ENCODE data around the gene LY6G6C.

Gene LY6G6C

GRCh38 chr6:31739639-31740396, 18.3 kb upstream of the LY6G6C start, which contains the start of gene MSH5:
TSS of gene MSH5 (plus strand) at chr6:31740005. CDS start at chr6:31740467, 462 bp downstream.
- H3K27ac ChIP-seq (ENCODE audit: low read depth, low read length), result peak within 1 kb of the TSS; percentile 73
- H3K56ac ChIP-seq (ENCODE audit: low read length), result peak within 1 kb of the TSS; percentile 96
- no peaks in the 10 kb centered on the region for H3K79me1 ChIP-seq (ENCODE audit: low read length)
- H3K4me1 ChIP-seq (ENCODE audit: control insufficient read depth, low read depth, low read length), result peaks cover 18% of the 10 kb centered on the region
- H3K23ac ChIP-seq (ENCODE audit: low read length), result peak within 1 kb of the TSS; percentile 90
- peaks cover 15% of the 10 kb centered on the region for H3K79me2 ChIP-seq (ENCODE audit: control insufficient read depth, insufficient read depth, low read length)
- H3K9ac ChIP-seq (ENCODE audit: low read length), result peak within 1 kb of the TSS; percentile 89
- no CpG with 5 or more reads among the region's 58 CpGs for WGBS (ENCODE audit: extremely low coverage, insufficient coverage, low lambda C conversion rate)
- H3K18ac ChIP-seq (ENCODE audit: low read length), result peak within 1 kb of the TSS; percentile 53
- H3K4me2 ChIP-seq (ENCODE audit: low read length), result peak within 1 kb of the TSS; percentile 77
- H4K5ac ChIP-seq (ENCODE audit: low read length), result no peak within 1 kb of the TSS
- H3K27me3 ChIP-seq (ENCODE audit: insufficient read depth, low read length, poor library complexity), result no peaks in the 10 kb centered on the region
- peak within 1 kb of the TSS; percentile 95 for H3K4ac ChIP-seq (ENCODE audit: low read depth, low read length)
- H3K36me3 ChIP-seq (ENCODE audit: control insufficient read depth, insufficient read depth, low read length), result no peaks in the 10 kb centered on the region
- H3K4me3 ChIP-seq (ENCODE audit: low read length), result peak within 1 kb of the TSS; percentile 37
- H2BK15ac ChIP-seq (replicated peaks; ENCODE audit: low read depth), result peak within 1 kb of the TSS; percentile 14
- peak; percentile 100 for DNase-seq
- H4K8ac ChIP-seq (ENCODE audit: low read depth, low read length), result no peak within 1 kb of the TSS
- peak within 1 kb of the TSS; percentile 7 for H2BK120ac ChIP-seq (ENCODE audit: low read depth, low read length)
- peak within 1 kb of the TSS; percentile 69 for H2BK5ac ChIP-seq (ENCODE audit: low read length)
- H2AK5ac ChIP-seq (ENCODE audit: low read length), result peak within 1 kb of the TSS; percentile 72

- peaks cover 11% of the 10 kb centered on the region for H3K79me1 ChIP-seq (ENCODE audit: low read length)
- H4K5ac ChIP-seq (ENCODE audit: low read length), result no peak overlapping the region
- peak overlapping the region; percentile 86 for H3K56ac ChIP-seq (ENCODE audit: low read length)
- peak; percentile 80 for DNase-seq
- peak overlapping the region; percentile 71 for H2AK5ac ChIP-seq (ENCODE audit: low read length)
- peaks cover 7% of the 10 kb centered on the region for H3K36me3 ChIP-seq (ENCODE audit: control insufficient read depth, insufficient read depth, low read length)
- no peak overlapping the region for H4K8ac ChIP-seq (ENCODE audit: low read depth, low read length)
- H2BK15ac ChIP-seq (replicated peaks; ENCODE audit: low read depth), result peak overlapping the region; percentile 67
- H3K9ac ChIP-seq (ENCODE audit: low read length), result peak overlapping the region; percentile 34
- H3K27ac ChIP-seq (ENCODE audit: low read depth, low read length), result peak overlapping the region; percentile 42
- H3K4me1 ChIP-seq (ENCODE audit: control insufficient read depth, low read depth, low read length), result peaks cover 25% of the 10 kb centered on the region
- H3K79me2 ChIP-seq (ENCODE audit: control insufficient read depth, insufficient read depth, low read length), result peaks cover 28% of the 10 kb centered on the region
- no peaks in the 10 kb centered on the region for H3K27me3 ChIP-seq (ENCODE audit: insufficient read depth, low read length, poor library complexity)
- H3K4me2 ChIP-seq (ENCODE audit: low read length), result no peak overlapping the region
- H3K4ac ChIP-seq (ENCODE audit: low read depth, low read length), result peak overlapping the region; percentile 73
- peak overlapping the region; percentile 7 for H2BK120ac ChIP-seq (ENCODE audit: low read depth, low read length)
- H3K23ac ChIP-seq (ENCODE audit: low read length), result no peak overlapping the region
- no CpG with 5 or more reads among the region's 6 CpGs for WGBS (ENCODE audit: extremely low coverage, insufficient coverage, low lambda C conversion rate)
- peak overlapping the region; percentile 46 for H2BK5ac ChIP-seq (ENCODE audit: low read length)
- H3K18ac ChIP-seq (ENCODE audit: low read length), result peak overlapping the region; percentile 53
- no peak overlapping the region for H3K4me3 ChIP-seq (ENCODE audit: low read length)
These were observed 16.7 kb upstream of the LY6G6C start for GRCh38 chr6:31737991-31738979.

- peak; percentile 68 for DNase-seq
- Histone ChIP-seq H3K79me2 (ENCODE audit: control insufficient read depth, insufficient read depth, low read length) (peaks cover 28% of the 10 kb centered on the region), H3K18ac (ENCODE audit: low read length) (peak overlapping the region; percentile 53), H3K23ac (ENCODE audit: low read length) (no peak overlapping the region), H3K79me1 (ENCODE audit: low read length) (peaks cover 11% of the 10 kb centered on the region), H3K4me1 (ENCODE audit: control insufficient read depth, low read depth, low read length) (peaks cover 25% of the 10 kb centered on the region), H3K56ac (ENCODE audit: low read length) (peak overlapping the region; percentile 86), H2BK15ac (replicated peaks; ENCODE audit: low read depth) (no peak overlapping the region), H2BK120ac (ENCODE audit: low read depth, low read length) (no peak overlapping the region), H4K5ac (ENCODE audit: low read length) (no peak overlapping the region), H3K4ac (ENCODE audit: low read depth, low read length) (no peak overlapping the region), H3K27me3 (ENCODE audit: insufficient read depth, low read length, poor library complexity) (no peaks in the 10 kb centered on the region), H3K9ac (ENCODE audit: low read length) (peak overlapping the region; percentile 33), H3K36me3 (ENCODE audit: control insufficient read depth, insufficient read depth, low read length) (peaks cover 9% of the 10 kb centered on the region), H2BK5ac (ENCODE audit: low read length) (no peak overlapping the region), H3K4me3 (ENCODE audit: low read length) (no peak overlapping the region), H3K4me2 (ENCODE audit: low read length) (no peak overlapping the region), H4K8ac (ENCODE audit: low read depth, low read length) (no peak overlapping the region), H2AK5ac (ENCODE audit: low read length) (no peak overlapping the region), H3K27ac (ENCODE audit: low read depth, low read length) (peak overlapping the region; percentile 42)
- no CpG with 5 or more reads among the region's 7 CpGs for WGBS (ENCODE audit: extremely low coverage, insufficient coverage, low lambda C conversion rate)
These were observed 15.9 kb upstream of the LY6G6C start for GRCh38 chr6:31737315-31737990.

- peak overlapping the region; percentile 3 for H2BK5ac ChIP-seq (ENCODE audit: low read length)
- peaks cover 13% of the 10 kb centered on the region for H3K36me3 ChIP-seq (ENCODE audit: control insufficient read depth, insufficient read depth, low read length)
- peaks cover 11% of the 10 kb centered on the region for H3K79me1 ChIP-seq (ENCODE audit: low read length)
- H2AK5ac ChIP-seq (ENCODE audit: low read length), result no peak overlapping the region
- peak overlapping the region; percentile 55 for H3K27ac ChIP-seq (ENCODE audit: low read depth, low read length)
- peak overlapping the region; percentile 1 for H3K4me2 ChIP-seq (ENCODE audit: low read length)
- no peaks in the 10 kb centered on the region for H3K27me3 ChIP-seq (ENCODE audit: insufficient read depth, low read length, poor library complexity)
- H3K23ac ChIP-seq (ENCODE audit: low read length), result no peak overlapping the region
- H4K5ac ChIP-seq (ENCODE audit: low read length), result no peak overlapping the region
- no CpG with 5 or more reads among the region's 10 CpGs for WGBS (ENCODE audit: extremely low coverage, insufficient coverage, low lambda C conversion rate)
- peak overlapping the region; percentile 84 for H3K56ac ChIP-seq (ENCODE audit: low read length)
- peak overlapping the region; percentile 100 for H3K9ac ChIP-seq (ENCODE audit: low read length)
- no peak overlapping the region for H3K4me3 ChIP-seq (ENCODE audit: low read length)
- H2BK120ac ChIP-seq (ENCODE audit: low read depth, low read length), result no peak overlapping the region
- peaks cover 28% of the 10 kb centered on the region for H3K79me2 ChIP-seq (ENCODE audit: control insufficient read depth, insufficient read depth, low read length)
- peak overlapping the region; percentile 40 for H3K4ac ChIP-seq (ENCODE audit: low read depth, low read length)
- peaks cover 25% of the 10 kb centered on the region for H3K4me1 ChIP-seq (ENCODE audit: control insufficient read depth, low read depth, low read length)
- H4K8ac ChIP-seq (ENCODE audit: low read depth, low read length), result no peak overlapping the region
- H3K18ac ChIP-seq (ENCODE audit: low read length), result peak overlapping the region; percentile 54
- no peak for DNase-seq
- no peak overlapping the region for H2BK15ac ChIP-seq (replicated peaks; ENCODE audit: low read depth)
These were observed 15.3 kb upstream of the LY6G6C start for GRCh38 chr6:31736768-31737314.

All from mesendoderm (in vitro differentiated cells).